Activated CD4-positive, alpha-beta T cell treated with anti-CD3 and anti-CD28 coated beads, Interleukin-2, amount 10 ng/mL, durations not matched to agents 7 days and 5 days (primary cell): ENCODE results near the gene SRSF2. TPM values are rescaled to one million over a fixed set of nuclear protein-coding genes. Genes with fewer than 3 reads are reported as not detected.
"Not testable (repeated sequence)": the region's sequence is repeated elsewhere in the genome, so short reads cannot be mapped to it uniquely, and the experiment has no call there.

Experiments
- CTCF ChIA-PET: fragments of 350-600 bp; sonication (Branson Sonifier 250); formaldehyde crosslinking; loops from one replicate; lab custom pipeline; 2021; ENCODE audit warnings: antibody characterized with exemption; lab: Charles Lee
- POLR2A ChIA-PET: fragments of 350-600 bp; sonication (Branson Sonifier 250); formaldehyde crosslinking; loops from one replicate; lab custom pipeline; 2021; ENCODE audit warnings: antibody characterized with exemption; lab: Charles Lee
- DNase-seq: peaks from one replicate; pipeline ENCODE4 v3.0.0-alpha.2; 2020
- H3K27ac Mint-ChIP-seq: one replicate; pipeline ENCODE4 v1.8.0; 2021; ENCODE audit warnings: mild to moderate bottlenecking, moderate library complexity, mixed read lengths
- H3K27me3 Mint-ChIP-seq: one replicate; pipeline ENCODE4 v1.8.0; 2021; ENCODE audit warnings: mixed read lengths
- H3K36me3 Mint-ChIP-seq: one replicate; pipeline ENCODE4 v1.8.0; 2021; ENCODE audit warnings: low read depth, mixed read lengths
- H3K4me1 Mint-ChIP-seq: one replicate; pipeline ENCODE4 v1.8.0; 2021; ENCODE audit warnings: mixed read lengths
- H3K4me3 Mint-ChIP-seq: one replicate; pipeline ENCODE4 v1.8.0; 2021; ENCODE audit warnings: mild to moderate bottlenecking, moderate library complexity, mixed read lengths
- H3K9me3 Mint-ChIP-seq: one replicate; pipeline ENCODE4 v1.8.0; 2021; ENCODE audit warnings: mixed read lengths
- total RNA-seq, 2 experiments: library from RNA; stranded (reverse); gene quantifications; one replicate each; pipeline ENCODE4 v1.2.3, GENCODE V29; 2021

SRSF2 gene
- total RNA-seq, 2 experiments from 2014 or later = 398 to 443 TPM

DNA sequence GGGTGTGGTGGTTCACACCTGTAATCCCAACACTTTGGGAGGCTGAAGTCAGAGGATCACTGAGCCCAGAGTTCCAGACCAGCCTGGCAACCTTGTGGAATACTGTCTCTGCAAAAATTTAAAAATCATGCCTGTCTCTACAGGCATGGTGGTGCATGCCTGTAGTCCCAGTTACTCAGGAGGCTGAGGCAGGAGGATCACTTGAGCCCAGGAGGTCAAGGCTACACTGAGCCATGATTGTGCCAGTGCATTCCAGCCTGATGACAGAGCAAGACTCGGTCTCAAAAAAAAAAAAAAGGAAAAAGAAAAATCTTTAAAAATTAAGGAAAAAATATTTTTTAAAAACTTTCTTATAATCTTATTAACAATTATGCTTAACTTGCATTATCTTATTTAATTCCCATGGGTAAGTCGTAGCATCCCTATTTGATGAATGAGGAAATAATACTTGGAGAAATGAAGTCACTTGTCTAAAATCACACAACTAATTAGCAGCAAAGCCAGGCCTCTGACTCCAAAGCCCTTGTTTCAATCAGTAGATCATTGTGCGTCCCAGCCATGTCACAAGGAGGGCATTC is 14.4 kb upstream of the SRSF2 start:
- no peak for DNase-seq
- Mint-ChIP-seq H3K27ac (peak overlapping the region; percentile 99), H3K27me3 (no peaks in the 10 kb centered on the region), H3K9me3 (no peaks in the 10 kb centered on the region), H3K36me3 (peaks cover 23% of the 10 kb centered on the region), H3K4me3 (no peak overlapping the region), H3K4me1 (peaks cover 29% of the 10 kb centered on the region)
- CTCF ChIA-PET = interaction anchor here (0.6 kb wide), 2 partner anchors 13 to 20 kb away, joined by 4 to 6 read pairs; no protein-coding TSS in a partner anchor
- POLR2A ChIA-PET = interaction anchor here (0.6 kb wide), 1 partner anchor 24 kb away, joined by 5 read pairs; no protein-coding TSS in a partner anchor

DNA sequence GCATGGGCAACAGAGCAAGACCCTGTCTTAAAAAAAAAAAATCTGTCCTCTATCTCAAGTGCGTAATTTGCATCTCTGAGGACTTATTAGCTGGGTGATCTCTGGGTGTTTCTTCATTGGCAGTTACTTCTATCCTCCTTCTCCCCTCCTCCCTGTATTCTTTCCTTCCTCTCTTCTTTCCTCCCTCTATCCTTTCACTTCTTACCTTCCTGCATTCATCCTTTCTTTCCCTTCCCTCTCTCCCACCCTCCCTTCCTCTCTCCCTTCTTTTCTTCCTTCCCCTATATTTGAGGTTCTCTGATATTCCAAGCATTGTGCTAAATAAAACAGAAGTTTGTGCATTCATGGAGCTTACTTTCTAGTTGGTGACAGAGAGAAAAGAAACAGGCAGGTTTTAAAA is 11.5 kb upstream of the SRSF2 start:
- peaks cover 44% of the 10 kb centered on the region for H3K36me3 Mint-ChIP-seq
- H3K27ac Mint-ChIP-seq = no peak overlapping the region
- POLR2A ChIA-PET = no interaction called here
- peaks cover 32% of the 10 kb centered on the region for H3K4me1 Mint-ChIP-seq
- H3K9me3 Mint-ChIP-seq = no peaks in the 10 kb centered on the region
- CTCF ChIA-PET = interaction anchor here (0.9 to 1.5 kb wide), 3 partner anchors 10 to 43 kb away, joined by 3 to 7 read pairs (median 5); no protein-coding TSS in a partner anchor
- DNase-seq = no peak
- no peak overlapping the region for H3K4me3 Mint-ChIP-seq
- no peaks in the 10 kb centered on the region for H3K27me3 Mint-ChIP-seq

DNA sequence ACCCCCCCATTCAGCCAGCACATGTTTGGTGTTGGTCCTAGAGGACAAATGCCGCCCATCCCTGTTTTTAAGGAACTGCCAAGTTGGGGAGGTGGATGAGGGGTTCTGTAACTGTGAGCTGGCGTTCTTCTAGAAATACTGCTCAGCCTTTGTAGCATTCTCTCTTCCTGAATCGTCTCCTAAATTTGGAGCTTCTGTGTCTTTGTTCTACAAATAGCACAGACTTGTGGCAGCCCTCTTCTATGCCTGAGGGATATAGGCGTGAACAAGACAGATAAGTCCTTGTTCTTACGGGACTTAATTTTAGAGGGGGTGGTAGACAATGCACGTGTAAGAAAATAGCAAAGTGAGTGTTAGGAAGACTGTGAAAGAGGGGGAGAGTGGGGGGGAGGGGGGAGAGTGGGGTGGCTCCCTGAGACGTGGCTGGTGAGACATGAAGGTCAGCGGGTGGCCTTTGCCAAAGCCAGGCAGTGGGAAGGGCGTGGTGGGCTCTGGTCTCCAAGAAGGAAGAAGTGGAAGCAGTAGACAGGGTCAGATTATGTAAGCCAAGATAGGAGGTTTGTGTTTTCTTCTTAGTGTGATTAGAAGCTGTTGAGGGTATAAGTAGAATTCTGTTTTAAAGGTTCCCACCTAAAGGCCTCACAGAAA is 10.7 kb upstream of the SRSF2 start:
- no peak for DNase-seq
- Mint-ChIP-seq H3K4me1 (peaks cover 24% of the 10 kb centered on the region), H3K9me3 (no peaks in the 10 kb centered on the region), H3K36me3 (peaks cover 48% of the 10 kb centered on the region), H3K27ac (no peak overlapping the region), H3K27me3 (no peaks in the 10 kb centered on the region), H3K4me3 (no peak overlapping the region)
- ChIA-PET CTCF (interaction anchor here (0.9 to 1.5 kb wide), 3 partner anchors 9 to 44 kb away, joined by 3 to 7 read pairs (median 5); no protein-coding TSS in a partner anchor), POLR2A (no interaction called here)

DNA sequence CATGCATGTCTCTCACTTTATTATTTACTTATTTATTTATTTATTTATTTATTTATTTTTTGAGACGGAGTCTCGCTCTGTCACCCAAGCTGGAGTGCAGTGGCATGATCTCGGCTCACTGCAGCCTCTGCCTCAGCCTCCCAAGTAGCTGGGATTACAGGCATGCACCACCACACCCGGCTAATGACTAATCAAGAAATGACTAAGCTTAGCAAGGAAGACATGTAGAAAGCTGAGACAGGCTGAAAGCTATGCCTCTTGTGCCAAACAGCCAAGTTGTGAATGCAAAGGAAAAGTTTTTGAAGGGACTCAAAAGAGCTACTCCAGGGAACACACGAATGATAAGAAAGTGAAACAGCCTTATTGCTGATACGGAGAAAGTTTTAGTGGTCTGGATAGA is 8.7 kb upstream of the SRSF2 start:
- CTCF ChIA-PET = interaction anchor here (0.6 to 1.3 kb wide), 2 partner anchors 11 to 32 kb away, joined by 3 to 5 read pairs; no protein-coding TSS in a partner anchor
- DNase-seq, POLR2A ChIA-PET, H3K27me3 Mint-ChIP-seq, H3K9me3 Mint-ChIP-seq, H3K4me3 Mint-ChIP-seq, H3K27ac Mint-ChIP-seq: not testable (repeated sequence)
- Mint-ChIP-seq H3K4me1 (peaks cover 21% of the 10 kb centered on the region), H3K36me3 (peaks cover 59% of the 10 kb centered on the region)

DNA sequence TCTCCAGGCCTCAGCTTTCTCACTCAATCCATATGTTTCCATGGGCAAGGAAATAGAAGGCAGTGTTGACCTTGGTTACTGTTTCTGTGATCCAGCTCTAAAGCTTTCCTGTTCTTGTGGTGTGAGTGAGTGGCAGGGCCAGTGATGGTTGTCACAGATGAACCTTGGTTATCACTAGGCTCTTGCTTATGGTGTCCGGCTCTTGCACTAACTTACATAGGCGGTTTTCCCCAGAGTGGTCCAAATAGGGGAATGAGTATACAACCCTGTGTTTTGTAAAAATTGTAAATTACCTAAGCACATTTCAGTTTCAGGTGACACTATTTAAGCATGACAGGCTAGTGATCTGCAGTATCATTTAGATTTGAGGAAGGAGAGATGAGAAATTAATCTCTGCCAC is 7.6 kb upstream of the SRSF2 start:
- Mint-ChIP-seq H3K9me3 (no peaks in the 10 kb centered on the region), H3K36me3 (peaks cover 56% of the 10 kb centered on the region), H3K27me3 (no peaks in the 10 kb centered on the region), H3K27ac (no peak overlapping the region), H3K4me3 (no peak overlapping the region), H3K4me1 (peaks cover 25% of the 10 kb centered on the region)
- ChIA-PET POLR2A (no interaction called here), CTCF (interaction anchor here (0.5 kb wide), 1 partner anchor 384 kb away, joined by 4 read pairs; no protein-coding TSS in a partner anchor)
- DNase-seq = no peak

DNA sequence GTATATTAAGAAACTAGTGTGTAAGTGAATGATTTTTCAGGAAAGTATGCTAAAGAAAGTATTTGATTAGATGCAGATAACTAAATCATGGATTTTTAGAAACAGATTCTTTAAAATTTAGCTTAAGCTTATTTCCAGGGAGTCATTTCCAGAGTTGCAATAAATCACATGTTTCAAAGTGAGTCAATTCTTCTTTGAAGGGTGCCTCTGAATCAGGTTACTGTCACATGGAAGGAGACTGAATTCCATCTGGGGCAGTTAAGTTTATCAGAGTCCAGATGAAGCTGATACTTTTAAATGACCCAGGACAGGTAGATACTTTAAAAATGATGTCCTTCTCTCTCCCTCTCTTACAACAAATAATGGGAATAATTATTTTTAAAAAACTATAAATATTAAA is 5.8 kb upstream of the SRSF2 start:
- POLR2A ChIA-PET = no interaction called here
- Mint-ChIP-seq H3K4me1 (peaks cover 40% of the 10 kb centered on the region), H3K27ac (no peak overlapping the region), H3K36me3 (peaks cover 50% of the 10 kb centered on the region), H3K9me3 (no peaks in the 10 kb centered on the region), H3K27me3 (no peaks in the 10 kb centered on the region), H3K4me3 (no peak overlapping the region)
- DNase-seq = no peak
- CTCF ChIA-PET = interaction anchor here (0.6 to 0.9 kb wide), 2 partner anchors 10 to 298 kb away, joined by 4 read pairs; no protein-coding TSS in a partner anchor

DNA sequence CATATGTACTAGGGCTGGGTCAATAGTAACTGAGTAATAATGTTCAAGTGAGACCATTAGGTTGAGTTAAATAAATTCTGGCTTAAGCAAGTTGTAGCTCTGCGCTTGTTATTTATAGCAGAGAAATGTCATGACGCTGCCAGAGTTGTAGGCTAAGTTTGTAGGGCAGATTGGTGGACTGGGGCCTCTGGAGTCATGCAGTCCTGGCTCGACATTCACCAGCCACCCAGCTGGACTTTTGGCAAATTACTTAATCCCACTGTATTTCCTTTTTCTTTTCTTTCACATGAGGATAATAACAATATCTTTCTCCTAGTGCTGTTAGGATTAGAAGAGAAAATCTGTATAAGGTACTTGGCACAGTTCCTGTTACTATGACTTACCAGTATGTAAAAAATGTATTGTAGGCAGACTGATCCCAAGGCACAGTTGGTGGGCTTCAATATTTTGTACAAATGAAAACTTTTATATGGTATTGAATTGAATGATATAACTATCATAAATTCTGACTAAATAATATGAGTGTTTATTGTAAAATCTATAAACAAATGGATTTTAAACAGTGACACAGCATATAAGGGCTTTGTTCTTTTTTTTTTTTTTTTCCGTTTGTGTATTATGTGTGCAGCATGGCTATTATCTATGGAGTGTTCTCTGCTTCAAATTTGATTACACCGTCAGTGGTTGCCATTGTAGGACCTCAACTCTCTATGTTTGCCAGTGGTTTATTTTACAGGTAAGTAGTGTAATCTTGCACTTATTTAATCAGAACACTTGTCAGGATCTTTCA is 3.4 kb upstream of the SRSF2 start:
- Mint-ChIP-seq H3K27ac (no peak overlapping the region), H3K36me3 (peaks cover 43% of the 10 kb centered on the region), H3K27me3 (no peaks in the 10 kb centered on the region), H3K4me1 (peaks cover 34% of the 10 kb centered on the region), H3K4me3 (no peak overlapping the region), H3K9me3 (no peaks in the 10 kb centered on the region)
- CTCF ChIA-PET = no interaction called here
- DNase-seq = no peak
- POLR2A ChIA-PET = no interaction called here

DNA sequence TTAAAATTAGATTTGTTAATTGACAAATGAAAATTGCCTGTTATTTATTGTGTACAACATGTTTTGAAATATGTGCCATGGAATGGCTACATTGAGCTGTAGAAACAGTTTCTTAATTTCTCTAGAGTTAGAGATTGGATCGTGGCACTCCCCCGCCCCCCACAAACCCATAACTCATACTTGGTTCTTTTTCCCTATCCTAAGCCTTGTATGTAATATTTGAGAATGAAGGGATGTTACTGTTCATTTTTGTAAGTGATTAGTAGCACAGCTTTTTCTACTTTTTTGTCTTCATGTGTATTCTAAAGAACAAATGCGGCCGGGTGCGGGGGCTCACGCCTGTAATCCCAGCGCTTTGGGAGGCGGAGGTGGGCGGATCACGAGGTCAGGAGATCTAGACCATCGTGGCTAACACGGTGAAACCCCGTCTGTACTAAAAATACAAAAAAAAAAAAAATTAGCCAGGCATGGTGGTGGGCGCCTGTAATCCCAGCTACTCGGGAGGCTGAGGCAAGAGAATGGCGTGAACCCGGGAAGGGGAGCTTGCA is 2.5 kb upstream of the SRSF2 start:
- Mint-ChIP-seq H3K36me3 (peaks cover 44% of the 10 kb centered on the region), H3K4me1 (peaks cover 33% of the 10 kb centered on the region)
- POLR2A ChIA-PET, H3K27me3 Mint-ChIP-seq, DNase-seq, H3K4me3 Mint-ChIP-seq, H3K27ac Mint-ChIP-seq, H3K9me3 Mint-ChIP-seq: not testable (repeated sequence)
- CTCF ChIA-PET = interaction anchor here (1.5 to 2.0 kb wide), 3 partner anchors 8 to 33 kb away, joined by 3 to 9 read pairs (median 5); no protein-coding TSS in a partner anchor

DNA sequence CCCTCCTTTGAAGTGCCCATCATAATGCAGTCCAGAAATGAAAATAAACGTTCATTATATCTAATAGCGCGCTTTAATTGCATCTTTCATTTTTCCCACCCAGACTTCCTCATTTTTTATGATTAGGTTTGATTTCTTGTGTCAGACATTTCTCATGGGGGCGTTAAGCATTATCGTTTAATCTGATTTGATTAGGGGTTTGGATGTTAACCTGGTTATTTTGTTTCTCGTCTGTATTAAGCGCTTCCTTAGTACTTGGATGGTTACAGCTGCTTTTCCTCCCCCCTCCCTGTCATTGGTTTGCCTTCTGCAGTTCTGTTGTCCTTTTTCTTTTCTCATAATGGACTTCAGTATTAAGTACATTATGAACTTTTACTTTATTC is 1.3 kb upstream of the SRSF2 start:
- Mint-ChIP-seq H3K4me1 (peaks cover 43% of the 10 kb centered on the region), H3K27me3 (no peaks in the 10 kb centered on the region)
- POLR2A ChIA-PET = no interaction called here

DNA sequence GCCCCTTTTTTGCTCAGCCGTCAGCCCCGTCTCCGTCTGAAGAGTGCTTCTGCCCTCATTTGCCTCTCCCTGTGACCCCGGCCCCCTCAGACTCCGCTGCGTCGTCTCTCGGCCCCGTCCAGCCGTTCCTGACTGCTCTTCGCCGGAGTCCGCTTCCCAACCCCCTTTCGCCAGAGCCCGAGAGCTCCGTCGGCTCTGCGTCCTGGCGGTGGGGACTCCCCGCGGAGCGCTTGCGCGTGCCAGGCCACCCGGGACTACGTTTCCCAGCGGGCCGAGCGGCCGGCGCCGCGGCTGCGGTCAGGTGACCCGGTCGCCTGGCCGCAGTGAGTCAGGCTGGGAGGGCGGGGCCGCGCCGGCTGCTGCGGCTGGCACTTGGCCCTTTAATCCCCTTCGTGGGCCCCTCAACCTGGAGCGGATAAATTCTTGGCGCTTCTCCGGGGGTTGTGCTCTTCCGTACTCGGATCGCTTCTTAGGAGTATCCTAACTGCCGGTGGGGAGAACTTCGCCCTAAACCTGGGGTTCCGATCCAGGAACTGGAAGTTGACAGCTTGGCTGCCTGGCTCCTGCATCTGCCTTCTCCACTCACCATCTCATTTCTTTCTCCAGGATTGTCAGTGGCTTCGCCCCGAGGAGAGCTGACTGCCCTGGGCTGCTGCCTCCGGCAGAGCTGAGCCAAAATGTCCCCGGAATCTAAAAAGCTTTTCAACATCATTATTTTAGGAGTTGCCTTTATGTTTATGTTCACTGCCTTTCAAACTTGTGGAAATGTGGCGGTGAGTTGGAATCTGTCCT is 741 bp upstream of the SRSF2 start, which contains the start of gene MFSD11:
Gene MFSD11, plus strand, starts transcription at position 444 of the 792 bp plus-strand sequence. Its CDS starts 234 bp downstream, at position 678.
- CTCF ChIA-PET = interaction anchor here (1.2 to 2.0 kb wide), 3 partner anchors 10 to 215 kb away, joined by 4 to 9 read pairs (median 5); no protein-coding TSS in a partner anchor
- Mint-ChIP-seq H3K4me1 (peaks cover 49% of the 10 kb centered on the region), H3K27me3 (no peaks in the 10 kb centered on the region), H3K4me3 (peak within 1 kb of the TSS; percentile 88), H3K9me3 (no peaks in the 10 kb centered on the region), H3K27ac (peak within 1 kb of the TSS; percentile 99), H3K36me3 (peaks cover 48% of the 10 kb centered on the region)
- POLR2A ChIA-PET = interaction anchor here (0.6 to 1.3 kb wide), 4 partner anchors 10 to 371 kb away, joined by 3 to 5 read pairs (median 4); no protein-coding TSS in a partner anchor
- peak; percentile 91 for DNase-seq

More for the DNA sequence above, 1.3 kb upstream of the SRSF2 start:
- Mint-ChIP-seq H3K36me3 (peaks cover 46% of the 10 kb centered on the region), H3K9me3 (no peaks in the 10 kb centered on the region), H3K27ac (peak overlapping the region; percentile 99), H3K4me3 (peak overlapping the region; percentile 88)
- CTCF ChIA-PET = interaction anchor here (0.5 to 2.0 kb wide), 4 partner anchors 9 to 471 kb away, joined by 3 to 9 read pairs (median 4); no protein-coding TSS in a partner anchor
- no peak for DNase-seq

DNA sequence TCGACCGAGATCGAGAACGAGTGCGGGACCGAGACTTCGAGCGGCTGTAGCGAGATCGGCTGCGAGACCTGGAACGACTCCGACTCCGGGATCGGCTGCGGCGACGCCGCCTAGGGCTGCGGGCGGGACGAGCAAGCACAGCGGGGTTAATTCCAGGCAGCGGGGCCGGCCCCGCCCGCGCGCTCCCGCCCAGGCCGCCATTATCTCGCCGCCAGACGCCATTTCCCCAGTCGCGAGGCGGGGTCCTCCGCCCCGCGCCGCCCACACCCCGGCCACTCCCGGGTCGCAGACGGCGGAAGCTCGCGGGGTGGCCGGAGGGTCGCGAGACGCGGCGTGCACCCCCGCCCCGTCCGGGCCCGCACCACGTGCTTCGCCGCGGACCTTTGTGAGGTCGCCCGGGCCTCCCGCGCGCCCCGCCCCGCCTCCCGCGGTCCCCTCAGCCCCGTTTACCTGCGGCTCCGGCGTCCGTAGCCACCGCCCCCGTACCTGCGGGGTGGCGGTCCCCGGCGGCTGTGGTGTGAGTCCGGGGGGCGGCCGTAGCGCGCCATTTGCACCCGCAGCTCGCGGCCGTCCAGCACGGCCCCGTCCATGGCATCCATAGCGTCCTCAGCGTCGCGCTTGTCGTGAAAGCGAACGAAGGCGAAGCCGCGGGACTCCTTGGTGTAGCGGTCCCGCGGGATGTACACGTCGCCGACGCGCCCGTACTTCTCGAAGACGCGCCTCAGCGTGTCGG is 616 bp downstream of the SRSF2 start:
- ChIA-PET CTCF (interaction anchor here (0.9 to 1.2 kb wide), 3 partner anchors 9 to 214 kb away, joined by 3 to 4 read pairs (median 4); no protein-coding TSS in a partner anchor), POLR2A (interaction anchor here (1.0 to 1.3 kb wide), 2 partner anchors 9 to 44 kb away, joined by 3 to 4 read pairs; no protein-coding TSS in a partner anchor)
- peak overlapping the region; percentile 99 for H3K27ac Mint-ChIP-seq
- H3K27me3 Mint-ChIP-seq = no peaks in the 10 kb centered on the region
- peaks cover 48% of the 10 kb centered on the region for H3K36me3 Mint-ChIP-seq
- peak; percentile 71 for DNase-seq
- peak overlapping the region; percentile 88 for H3K4me3 Mint-ChIP-seq
- peaks cover 52% of the 10 kb centered on the region for H3K4me1 Mint-ChIP-seq
- H3K9me3 Mint-ChIP-seq = no peaks in the 10 kb centered on the region
